ENCODE measurements around the gene CNTNAP2. TPM values are rescaled to one million over a fixed set of nuclear protein-coding genes. Genes with fewer than 3 reads are reported as not detected.

Gene CNTNAP2
- total and polyA plus RNA-seq, 2 donors from 2014 or later: 0.06 to 0.13 TPM

GRCh38 chr7:146889806-146890555, 773.4 kb downstream of the CNTNAP2 start:
- H3K36me3 ChIP-seq (ENCODE audit: control insufficient read depth in 2 of 3, insufficient read depth in 3 of 3, low read length in 3 of 3): no peaks in the 10 kb centered on the region
- FAIRE-seq (no peak), DNase-seq (no peak)
- H3K4me1 ChIP-seq (ENCODE audit: control insufficient read depth in 2 of 3, insufficient read depth in 2 of 3, low read depth in 1 of 3, low read length in 3 of 3): no peaks in the 10 kb centered on the region
- H3K9ac ChIP-seq (ENCODE audit: low read length in 3 of 3): no peak overlapping the region
- no peaks in the 10 kb centered on the region for H3K27me3 ChIP-seq (ENCODE audit: control insufficient read depth, insufficient read depth, low read length)
- no peak overlapping the region for H3K27ac ChIP-seq (ENCODE audit: low read depth in 2 of 2, low read length in 2 of 2)
- TF ChIP-seq CTCF (IDR thresholded peaks at IDR 0.05; ENCODE audit: borderline replicate concordance, extremely low read depth, insufficient read depth): no peak
- no peak overlapping the region for H3K4me3 ChIP-seq (ENCODE audit: low read length in 3 of 3)
- no peaks in the 10 kb centered on the region for H3K9me3 ChIP-seq (ENCODE audit: control insufficient read depth in 2 of 3, insufficient read depth in 1 of 3, low read length in 3 of 3)
- intact Hi-C loops (cut with DNase I): no loop called here

GRCh38 chr7:146892151-146892550, 775.5 kb downstream of the CNTNAP2 start:
- intact Hi-C loops (cut with DNase I): no loop called here
- TF ChIP-seq CTCF (IDR thresholded peaks at IDR 0.05; ENCODE audit: borderline replicate concordance, extremely low read depth, insufficient read depth): no peak
- no peaks in the 10 kb centered on the region for H3K4me1 ChIP-seq (ENCODE audit: control insufficient read depth in 2 of 3, insufficient read depth in 2 of 3, low read depth in 1 of 3, low read length in 3 of 3)

GRCh38 chr7:146894927-146895326, 778.3 kb downstream of the CNTNAP2 start:
- Histone ChIP-seq H3K4me3 (ENCODE audit: low read length in 3 of 3) (no peak overlapping the region), H3K36me3 (ENCODE audit: control insufficient read depth in 2 of 3, insufficient read depth in 3 of 3, low read length in 3 of 3) (no peaks in the 10 kb centered on the region), H3K27ac (ENCODE audit: low read depth in 2 of 2, low read length in 2 of 2) (no peak overlapping the region), H3K9ac (ENCODE audit: low read length in 3 of 3) (no peak overlapping the region), H3K9me3 (ENCODE audit: control insufficient read depth in 2 of 3, insufficient read depth in 1 of 3, low read length in 3 of 3) (no peaks in the 10 kb centered on the region), H3K27me3 (ENCODE audit: control insufficient read depth, insufficient read depth, low read length) (no peaks in the 10 kb centered on the region), H3K4me1 (ENCODE audit: control insufficient read depth in 2 of 3, insufficient read depth in 2 of 3, low read depth in 1 of 3, low read length in 3 of 3) (no peaks in the 10 kb centered on the region)
- no peak for TF ChIP-seq CTCF (IDR thresholded peaks at IDR 0.05; ENCODE audit: borderline replicate concordance, extremely low read depth, insufficient read depth)
- FAIRE-seq (no peak), DNase-seq (no peak)
- intact Hi-C loops (cut with DNase I): no loop called here

More at GRCh38 chr7:146892151-146892550, 775.5 kb downstream of the CNTNAP2 start:
- H3K4me3 ChIP-seq (ENCODE audit: low read length in 3 of 3): no peak overlapping the region
- no peaks in the 10 kb centered on the region for H3K9me3 ChIP-seq (ENCODE audit: control insufficient read depth in 2 of 3, insufficient read depth in 1 of 3, low read length in 3 of 3)
- DNase-seq: no peak
- no peak overlapping the region for H3K27ac ChIP-seq (ENCODE audit: low read depth in 2 of 2, low read length in 2 of 2)
- no peak for FAIRE-seq
- no peaks in the 10 kb centered on the region for H3K27me3 ChIP-seq (ENCODE audit: control insufficient read depth, insufficient read depth, low read length)
- no peaks in the 10 kb centered on the region for H3K36me3 ChIP-seq (ENCODE audit: control insufficient read depth in 2 of 3, insufficient read depth in 3 of 3, low read length in 3 of 3)
- H3K9ac ChIP-seq (ENCODE audit: low read length in 3 of 3): no peak overlapping the region
